ENCODE results near the gene TEAD3. TPM values are rescaled to one million over a fixed set of nuclear protein-coding genes. Genes with fewer than 3 reads are reported as not detected.

Gene TEAD3
- total RNA-seq, 8 experiments from 2014 or later: 2.5 to 8.2 (median 4.4) TPM

- no peak overlapping the region for H3K4me3 ChIP-seq
- ATAC-seq (replicated peaks in 6 of 8): peak in 4 of 8 experiments; percentile 18 to 63 (median 32)
- H3K4me1 ChIP-seq (replicated peaks in 1 of 2): no peaks in the 10 kb centered on the region
- 32 to 100% (median 93%) methylated on average over 1 to 5 of the region's 9 CpGs; no CpG with 5 or more reads in 6 of the 10 experiments for WGBS, 10 experiments
- no peak overlapping the region for H3K27ac ChIP-seq
- in situ Hi-C loops (cut with MboI; ENCODE audit: low pct_unique_long_range_greater_than_20kb in 2 of 9, low sequenced_read_pairs in 9 of 9, unreplicated experiment in 9 of 9): loop anchor here in 1 of 9 experiments (25.0 kb wide), 1 partner anchor 91 kb away; the partner anchor contains the start of gene PPARD
Observed at GRCh38 chr6:35427851-35428321, 69.0 kb downstream of the TEAD3 start.

- H3K27ac ChIP-seq: no peak overlapping the region
- in situ Hi-C loops (cut with MboI; ENCODE audit: low pct_unique_long_range_greater_than_20kb in 2 of 9, low sequenced_read_pairs in 9 of 9, unreplicated experiment in 9 of 9): loop anchor here in 1 of 9 experiments (25.0 kb wide), 1 partner anchor 90 kb away; the partner anchor contains the start of gene PPARD
- WGBS, 10 experiments: 82 to 90% methylated on average over 2 of the region's 5 CpGs; no CpG with 5 or more reads in 8 of the 10 experiments
- peak in 3 of 8 experiments; percentile 12 to 29 (median 18) for ATAC-seq (replicated peaks in 6 of 8)
- no peaks in the 10 kb centered on the region for H3K4me1 ChIP-seq (replicated peaks in 1 of 2)
- no peak overlapping the region for H3K4me3 ChIP-seq
Observed at GRCh38 chr6:35427435-35427834, 69.4 kb downstream of the TEAD3 start.

GRCh38 chr6:35426074-35426473 is 70.8 kb downstream of the TEAD3 start:
- no peaks in the 10 kb centered on the region for H3K4me1 ChIP-seq (replicated peaks in 1 of 2)
- ATAC-seq (replicated peaks in 6 of 8): no peak
- H3K4me3 ChIP-seq: no peak overlapping the region
- in situ Hi-C loops (cut with MboI; ENCODE audit: low pct_unique_long_range_greater_than_20kb in 2 of 9, low sequenced_read_pairs in 9 of 9, unreplicated experiment in 9 of 9): loop anchor here in 1 of 9 experiments (25.0 kb wide), 1 partner anchor 89 kb away; the partner anchor contains the start of gene PPARD
- H3K27ac ChIP-seq: no peak overlapping the region
- 80 to 100% (median 91%) methylated on average over 1 to 7 of the region's 8 CpGs; no CpG with 5 or more reads in 3 of the 10 experiments for WGBS, 10 experiments

GRCh38 chr6:35425284-35425683 is 71.6 kb downstream of the TEAD3 start:
- in situ Hi-C loops (cut with MboI; ENCODE audit: low pct_unique_long_range_greater_than_20kb in 2 of 9, low sequenced_read_pairs in 9 of 9, unreplicated experiment in 9 of 9): loop anchor here in 1 of 9 experiments (25.0 kb wide), 1 partner anchor 88 kb away; the partner anchor contains the start of gene PPARD
- H3K27ac ChIP-seq: no peak overlapping the region
- WGBS, 10 experiments: 0 to 80% (median 43%) methylated on average over 1 to 2 of the region's 3 CpGs; no CpG with 5 or more reads in 2 of the 10 experiments
- no peak overlapping the region for H3K4me3 ChIP-seq
- peak; percentile 53 to 93 (median 72) for ATAC-seq (replicated peaks in 6 of 8)
- H3K4me1 ChIP-seq (replicated peaks in 1 of 2): no peaks in the 10 kb centered on the region

Other genes starting within 250 kb of the TEAD3 start
- 10 to 100 TPM; 12.6 to 40.3 (median 23.2) TPM for gene ZNF76, start 237.3 kb downstream of the TEAD3 start, total RNA-seq
- gene DEF6, start 199.3 kb downstream of the TEAD3 start, total RNA-seq: 1 to 10 TPM in 3 of 8 experiments, under 1 TPM in 5; 0.50 to 4.5 (median 0.84) TPM
- 10 to 100 TPM in 4 of 8 experiments, 1 to 10 TPM in 4; 2.9 to 17.1 (median 8.1) TPM for gene PPARD, start 154.5 kb downstream of the TEAD3 start, total RNA-seq
- gene FANCE, start 44.7 kb downstream of the TEAD3 start, total RNA-seq: 10 to 100 TPM in 3 of 8 experiments, 1 to 10 TPM in 5; 5.3 to 19.7 (median 9.9) TPM
- 1,000 to 10,000 TPM; 1,372 to 2,546 (median 2,130) TPM for gene RPL10A, start 28.7 kb downstream of the TEAD3 start, total RNA-seq
- gene TULP1, start 15.8 kb upstream of the TEAD3 start, total RNA-seq: 1 to 10 TPM in 1 of 8 experiments, under 1 TPM in 5, not detected in 2; 0.20 to 1.2 (median 0.38) TPM
- 10 to 100 TPM in 5 of 8 experiments, 1 to 10 TPM in 3; 5.6 to 23.5 (median 10.9) TPM for gene FKBP5, start 191.8 kb upstream of the TEAD3 start, total RNA-seq
- 1 to 10 TPM in 4 of 8 experiments, under 1 TPM in 4; 0.58 to 3.0 (median 1.2) TPM for gene ARMC12, start 240.0 kb upstream of the TEAD3 start, total RNA-seq

Data from motor neuron (in vitro differentiated cells).